H1 (cell line): Measurements from ENCODE around the gene MMP12. TPM values are rescaled to one million over a fixed set of nuclear protein-coding genes. Genes with fewer than 3 reads are reported as not detected.
"Not testable (repeated sequence)": the region's sequence is repeated elsewhere in the genome, so short reads cannot be mapped to it uniquely, and the experiment has no call there.

Source experiments
- CTCF ChIA-PET: fragments of 300-600 bp; sonication (Branson Sonifier 250); formaldehyde crosslinking; loops from one replicate; lab custom pipeline; 2021; ENCODE audit not compliant: partially characterized antibody; lab: Charles Lee
- POLR2A ChIA-PET: fragments of 300-600 bp; sonication (Branson Sonifier 250); formaldehyde crosslinking; loops from one replicate; lab custom pipeline; 2021; ENCODE audit warnings: inconsistent platforms; ENCODE audit not compliant: partially characterized antibody; lab: Charles Lee
- DNase-seq, 2 experiments: peaks; one replicate each; pipeline versions ENCODE4 v3.0.0 to v3.0.0-alpha.2; 2010 to 2022; ENCODE audit warnings: low spot score in 2 of 2, low read depth in 1 of 2, mixed read lengths in 1 of 2
- FAIRE-seq: peaks from 2 replicates; lab custom pipeline; 2011; peaks lifted over from hg19 to GRCh38; lab: Jason Lieb, UNC
- H2AFZ ChIP-seq: 2 replicates; pipeline ENCODE4 v1.8.1; 2012; ENCODE audit warnings: low read length, inconsistent platforms
- H2AK5ac ChIP-seq: 2 replicates; pipeline ENCODE4 v1.6.1; 2013; ENCODE audit warnings: low read depth, low read length
- H2BK120ac ChIP-seq: replicated peaks from 2 replicates; pipeline ENCODE3; 2013; ENCODE audit warnings: low read depth, low read length, inconsistent platforms
- H2BK12ac ChIP-seq: 2 replicates; pipeline ENCODE4 v1.6.1; 2013; ENCODE audit warnings: low read depth, low read length
- H2BK15ac ChIP-seq: 2 replicates; pipeline ENCODE4 v1.6.1; 2013; ENCODE audit warnings: low read length
- H2BK20ac ChIP-seq: 2 replicates; pipeline ENCODE4 v1.6.1; 2013; ENCODE audit warnings: low read length
- H2BK5ac ChIP-seq: 2 replicates; pipeline ENCODE4 v1.6.1; 2013; ENCODE audit warnings: low read depth, low read length
- H3K14ac ChIP-seq: 2 replicates; pipeline ENCODE4 v1.6.1; 2013; ENCODE audit warnings: inconsistent platforms; ENCODE audit not compliant: insufficient read length
- H3K18ac ChIP-seq: 2 replicates; pipeline ENCODE4 v1.6.1; 2013; ENCODE audit warnings: low read length; ENCODE audit errors: extremely low read depth
- H3K23ac ChIP-seq: 2 replicates; pipeline ENCODE4 v1.6.1; 2013; ENCODE audit warnings: inconsistent platforms; ENCODE audit not compliant: insufficient read length
- H3K23me2 ChIP-seq: 2 replicates; pipeline ENCODE4 v1.6.1; 2013; ENCODE audit warnings: low read depth, low read length
- H3K27ac ChIP-seq: 2 replicates; pipeline ENCODE4 v1.6.1; 2011; ENCODE audit warnings: low read depth, low read length, inconsistent platforms
- H3K27me3 ChIP-seq, 4 experiments: replicated peaks in 1 of 4; 1 replicate in 1 of 4; 2 replicates in 3 of 4; pipeline versions ENCODE4 v1.6.1 to v1.8.1; 2011 to 2013; ENCODE audit warnings: low read length in 3 of 4, mild to moderate bottlenecking in 3 of 4, inconsistent platforms in 2 of 4, mixed read lengths in 2 of 4, moderate library complexity in 1 of 4; ENCODE audit not compliant: control insufficient read depth in 3 of 4, insufficient read depth in 3 of 4; ENCODE audit errors: extremely low read depth in 1 of 4
- H3K36me3 ChIP-seq, 4 experiments: 2 replicates each; pipeline versions ENCODE4 v1.6.1 to v1.8.1; 2011 to 2013; ENCODE audit warnings: mild to moderate bottlenecking in 4 of 4, low read length in 3 of 4, moderate library complexity in 2 of 4, control low read depth in 1 of 4, inconsistent platforms in 1 of 4; ENCODE audit not compliant: insufficient read depth in 4 of 4, control insufficient read depth in 2 of 4
- H3K4ac ChIP-seq: replicated peaks from 2 replicates; pipeline ENCODE3; 2013; ENCODE audit warnings: low read length, low read depth, mixed read lengths, inconsistent platforms; ENCODE audit not compliant: insufficient read length
- H3K4me1 ChIP-seq, 4 experiments: replicated peaks in 1 of 4; 1 replicate in 1 of 4; 2 replicates in 3 of 4; pipeline versions ENCODE4 v1.6.1 to v1.8.1; 2011 to 2013; ENCODE audit warnings: low read length in 3 of 4, inconsistent platforms in 2 of 4, mixed read lengths in 1 of 4; ENCODE audit not compliant: insufficient read depth in 4 of 4, control insufficient read depth in 3 of 4
- H3K4me2 ChIP-seq, 2 experiments: 2 replicates each; pipeline versions ENCODE4 v1.6.1 to v1.8.1; 2011 to 2013; ENCODE audit warnings: low read depth in 2 of 2, low read length in 2 of 2, control low read depth in 1 of 2, inconsistent platforms in 1 of 2, mild to moderate bottlenecking in 1 of 2; ENCODE audit not compliant: insufficient read depth in 1 of 2
- H3K4me3 ChIP-seq, 4 experiments: fragments of 200-600, 300-600 bp in 1 of 4; sonication (generic), shearing (Covaris generic), sonication (Bioruptor Twin) in 1 of 4; 2 replicates each; pipeline versions ENCODE4 v1.5.1 to v1.8.1; 2011 to 2016; ENCODE audit warnings: low read length in 4 of 4, low read depth in 3 of 4, control low read depth in 2 of 4, inconsistent platforms in 2 of 4, mild to moderate bottlenecking in 2 of 4, mixed read lengths in 1 of 4, moderate library complexity in 1 of 4; ENCODE audit not compliant: insufficient read depth in 2 of 4; ENCODE audit errors: extremely low read depth in 1 of 4
- H3K56ac ChIP-seq: replicated peaks from 2 replicates; pipeline ENCODE3; 2013; ENCODE audit warnings: low read depth, mild to moderate bottlenecking, mixed read lengths, low read length, inconsistent platforms; ENCODE audit not compliant: insufficient read length
- H3K79me1 ChIP-seq: 2 replicates; pipeline ENCODE4 v1.6.1; 2013; ENCODE audit warnings: low read depth, low read length, control low read depth
- H3K79me2 ChIP-seq, 2 experiments: 2 replicates each; pipeline versions ENCODE4 v1.6.1 to v1.8.1; 2012 to 2013; ENCODE audit warnings: low read length in 2 of 2, mild to moderate bottlenecking in 2 of 2, inconsistent platforms in 1 of 2; ENCODE audit not compliant: insufficient read depth in 2 of 2, control insufficient read depth in 1 of 2
- H3K9ac ChIP-seq, 4 experiments: replicated peaks in 1 of 4; 1 replicate in 1 of 4; 2 replicates in 3 of 4; pipeline versions ENCODE4 v1.6.1 to v1.8.1; 2011 to 2013; ENCODE audit warnings: low read depth in 3 of 4, low read length in 3 of 4, control low read depth in 2 of 4, mild to moderate bottlenecking in 2 of 4, moderate library complexity in 2 of 4, inconsistent platforms in 1 of 4; ENCODE audit errors: extremely low read depth in 1 of 4
- H3K9me3 ChIP-seq, 2 experiments: 2 replicates each; pipeline versions ENCODE4 v1.6.1 to v1.8.1; 2012 to 2013; ENCODE audit warnings: mild to moderate bottlenecking in 2 of 2, moderate library complexity in 2 of 2, control low read depth in 1 of 2, inconsistent platforms in 1 of 2, low read depth in 1 of 2, low read length in 1 of 2, mixed read lengths in 1 of 2; ENCODE audit not compliant: insufficient read depth in 2 of 2
- H4K20me1 ChIP-seq, 2 experiments: replicated peaks in 1 of 2; 2 replicates each; pipeline versions ENCODE3 to v1.8.1; 2011 to 2013; ENCODE audit warnings: inconsistent platforms in 2 of 2, low read length in 2 of 2, mild to moderate bottlenecking in 1 of 2; ENCODE audit not compliant: insufficient read depth in 2 of 2, control insufficient read depth in 1 of 2
- H4K5ac ChIP-seq: 2 replicates; pipeline ENCODE4 v1.6.1; 2013; ENCODE audit warnings: low read length, low read depth, mixed read lengths, inconsistent platforms; ENCODE audit not compliant: insufficient read length
- H4K8ac ChIP-seq: 2 replicates; pipeline ENCODE4 v1.8.0; 2013; ENCODE audit warnings: mild to moderate bottlenecking, moderate library complexity, low read length, inconsistent platforms; ENCODE audit not compliant: insufficient read depth; ENCODE audit errors: extremely low read depth
- H4K91ac ChIP-seq: replicated peaks from 2 replicates; pipeline ENCODE3; 2013; ENCODE audit warnings: low read length, mixed read lengths, inconsistent platforms; ENCODE audit not compliant: insufficient read length
- WGBS, 2 experiments: shearing (Covaris generic) in 1 of 2; methylation state at CpG; one replicate each; pipeline versions ENCODE4 v1.1.6 to v1.1.7; 2013 to 2015; ENCODE audit warnings: low lambda C conversion rate in 2 of 2, mixed read lengths in 2 of 2, inconsistent platforms in 1 of 2, low coverage in 1 of 2, missing lambda C conversion rate in 1 of 2; ENCODE audit not compliant: insufficient replicate concordance in 2 of 2, insufficient coverage in 1 of 2, insufficient read length in 1 of 2; ENCODE audit errors: extremely low coverage in 1 of 2, missing lambda C conversion rate in 1 of 2; 5-methylcytosine and 5-hydroxymethylcytosine counted together
- polyA plus RNA-seq, 7 experiments: library from polyadenylated mRNA; depleted of rRNA in 3 of 7; stranded (reverse) in 5 of 7; unstranded in 2 of 7; fragments of >200 nt in 5 of 7; fragments of 200-250 nt in 2 of 7; gene quantifications; 1 replicate in 5 of 7; 2 replicates in 1 of 7; 4 replicates in 1 of 7; pipeline versions ENCODE4 v1.2.1 to v1.2.3, GENCODE V29; 2011 to 2013; ENCODE audit warnings: missing spikeins in 2 of 7, mixed read lengths in 2 of 7
- total RNA-seq: library from RNA; stranded (reverse); fragmentation: NEBNext Ultra II Directional; extraction: Animal tissue kit (Norgen Biotek cat#: 25700); gene quantifications from 2 replicates; pipeline ENCODE4 v1.2.1, GENCODE V29; 2021

The MMP12 gene
- total and polyA plus RNA-seq, 2 of the 8 experiments (the other 6 are each of a cell fraction or from before 2014, with no cell fraction given) = not detected

DNA sequence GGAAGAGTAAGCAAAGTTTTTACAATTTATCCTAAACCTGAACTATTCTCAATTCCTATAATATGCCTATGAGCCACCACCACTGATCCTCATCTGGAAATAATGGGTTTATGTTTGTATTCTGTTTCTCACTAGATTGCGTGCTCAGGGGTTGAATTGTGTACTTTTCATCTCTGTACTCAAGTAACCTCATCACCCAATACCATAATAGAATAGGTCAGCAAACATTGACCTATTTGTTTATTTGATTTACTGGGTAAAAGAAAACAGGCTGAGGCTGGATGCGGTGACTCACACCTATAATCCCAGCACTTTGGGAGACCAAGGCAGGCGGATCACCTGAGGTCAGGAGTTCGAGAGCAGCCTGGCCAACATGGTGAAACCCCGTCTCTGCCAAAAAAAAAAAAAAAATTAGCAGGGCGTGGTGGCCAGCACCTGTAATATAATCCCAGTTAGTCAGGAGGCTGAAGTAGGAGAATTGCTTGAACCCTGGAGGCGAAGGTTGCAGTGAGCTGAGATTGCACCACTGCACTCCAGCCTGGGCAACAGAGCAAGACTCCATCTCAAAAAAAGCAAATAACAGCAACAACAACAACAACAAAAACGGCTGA, 5.3 kb downstream of the MMP12 start:
- H3K27ac ChIP-seq, H4K8ac ChIP-seq, H4K5ac ChIP-seq, H3K56ac ChIP-seq, H3K4me1 ChIP-seq, H3K36me3 ChIP-seq, H2BK12ac ChIP-seq, H2AK5ac ChIP-seq, H3K23ac ChIP-seq, H2BK5ac ChIP-seq, FAIRE-seq, H3K79me2 ChIP-seq, H4K20me1 ChIP-seq, POLR2A ChIA-PET, H3K79me1 ChIP-seq, H3K27me3 ChIP-seq, H3K23me2 ChIP-seq, H3K9me3 ChIP-seq, H2AFZ ChIP-seq, H3K18ac ChIP-seq, H3K14ac ChIP-seq, H3K9ac ChIP-seq, H2BK15ac ChIP-seq, H3K4me3 ChIP-seq, H2BK20ac ChIP-seq, H2BK120ac ChIP-seq, H3K4me2 ChIP-seq, H3K4ac ChIP-seq, H4K91ac ChIP-seq, DNase-seq: not testable (repeated sequence)
- CTCF ChIA-PET = interaction anchor here (0.6 kb wide), 1 partner anchor 55 kb away, joined by 3 read pairs; no protein-coding TSS in a partner anchor
- WGBS, 2 experiments = 90% methylated on average over 7 of the region's 8 CpGs; no CpG with 5 or more reads in 1 of the 2 experiments
